Hematopoietic multipotent progenitor cell treated with erythropoietin and hydrocortisone succinate and interleukin-3 and kit ligand, for 8 days (in vitro differentiated cells): ENCODE data around the gene SLC22A24.
"Not testable (repeated sequence)": the region's sequence is repeated elsewhere in the genome, so short reads cannot be mapped to it uniquely, and the experiment has no call there.

Source experiments
- DNase-seq: peaks from one replicate; pipeline ENCODE4 v3.0.0-alpha.2; 2015

SLC22A24 gene

GRCh38 chr11:63144121-63144520 lies at the start of gene SLC22A24:
Gene SLC22A24 (minus strand): TSS chr11:63144221. CDS start chr11:63143779, 442 bp downstream.
- no peak for DNase-seq

- no peak for DNase-seq
Measured at GRCh38 chr11:63180536-63180935, 36.5 kb upstream of the SLC22A24 start.

GRCh38 chr11:63179432-63180041 lies 35.5 kb upstream of the SLC22A24 start:
- DNase-seq: no peak

- no peak for DNase-seq
Measured at GRCh38 chr11:63177872-63178271, 33.9 kb upstream of the SLC22A24 start.

- DNase-seq: no peak
Measured at GRCh38 chr11:63165706-63166310, 21.8 kb upstream of the SLC22A24 start.

- no peak for DNase-seq
Measured at GRCh38 chr11:63155794-63156193, 11.8 kb upstream of the SLC22A24 start.

GRCh38 chr11:63146581-63146980 lies 2.6 kb upstream of the SLC22A24 start:
- DNase-seq: no peak

GRCh38 chr11:63142459-63142858 lies 1.6 kb downstream of the SLC22A24 start:
- no peak for DNase-seq

GRCh38 chr11:63132985-63133775 lies 10.8 kb downstream of the SLC22A24 start:
- DNase-seq: no peak

- no peak for DNase-seq
Measured at GRCh38 chr11:63099555-63099954, 44.5 kb downstream of the SLC22A24 start.

- DNase-seq: no peak
Measured at GRCh38 chr11:63080682-63081081, 63.3 kb downstream of the SLC22A24 start.

- not testable (repeated sequence) for DNase-seq
Measured at GRCh38 chr11:63046203-63046602, 97.8 kb downstream of the SLC22A24 start.

GRCh38 chr11:63042596-63042995 lies 101.4 kb downstream of the SLC22A24 start:
- DNase-seq: no peak

GRCh38 chr11:63032457-63032856 lies 111.6 kb downstream of the SLC22A24 start:
- DNase-seq: no peak
